NCI-H1417 (cell line): Measurements from ENCODE around the gene DDX56.

Source experiments
- DNase-seq, 3 experiments: peaks; one replicate each; lab custom pipeline; 2025; lab: John Stamatoyannopoulos, UW

Gene DDX56

GRCh38 chr7:44595934-44596635 lies 22.4 kb upstream of the DDX56 start:
- peak in 1 of 3 experiments; percentile 71 for DNase-seq

DNA sequence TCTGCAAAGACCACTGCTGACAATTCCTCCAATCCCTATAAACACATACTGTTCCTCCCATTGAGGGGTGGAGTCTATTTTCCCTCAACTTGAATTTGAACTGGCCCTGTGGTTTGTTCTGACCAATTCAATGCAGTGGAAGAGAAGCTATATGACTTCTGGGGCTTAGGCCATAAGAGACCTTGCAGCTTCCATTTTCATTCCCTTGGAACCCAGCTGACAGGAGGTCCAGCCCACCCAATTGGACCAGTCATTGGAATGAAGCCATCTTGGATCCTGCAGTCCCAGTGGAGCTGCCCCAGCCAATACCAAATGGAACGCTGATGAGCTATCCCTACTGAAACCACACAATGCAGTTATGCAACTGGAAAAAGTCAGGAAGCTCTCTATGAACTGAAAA lies 17.2 kb upstream of the DDX56 start:
- DNase-seq: no peak

DNA sequence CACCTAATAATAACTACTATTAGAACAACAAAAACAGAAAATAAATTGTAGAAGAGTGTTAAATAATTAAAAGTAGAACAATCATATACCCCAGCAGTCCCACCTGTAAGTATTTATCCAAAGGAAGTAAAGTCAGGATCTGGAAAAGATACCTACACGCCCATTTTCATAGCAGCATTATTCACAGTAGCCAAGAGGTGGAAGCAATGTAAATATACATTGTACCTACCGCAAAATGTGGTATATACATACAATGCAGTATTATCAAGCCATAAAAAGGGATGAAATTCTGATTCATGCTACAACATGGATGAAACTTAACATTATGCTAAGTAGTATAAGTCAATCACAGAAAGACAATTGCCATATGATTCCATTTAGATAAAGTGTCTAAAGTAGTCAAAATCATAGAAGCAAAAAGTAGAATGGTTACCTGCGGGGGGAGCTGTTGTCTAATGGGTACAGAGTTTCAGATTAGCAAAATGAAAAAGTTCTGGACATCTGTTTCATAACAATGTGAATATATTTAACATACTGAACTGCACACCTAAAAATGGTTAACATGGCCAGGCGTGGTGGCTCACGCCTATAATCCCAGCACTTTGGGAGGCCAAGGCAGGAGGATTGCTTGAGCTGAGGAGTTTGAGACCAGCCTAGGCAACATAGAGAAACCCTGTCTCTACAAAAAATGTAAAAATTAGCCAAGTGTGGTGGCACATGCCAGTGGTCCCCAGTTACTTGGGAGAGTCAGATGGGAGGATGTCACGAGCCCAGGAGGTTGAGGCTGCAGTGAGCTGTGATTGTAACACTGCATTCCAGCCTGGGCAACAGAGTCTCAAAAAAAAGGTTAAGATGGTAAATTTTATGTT lies 14.4 kb upstream of the DDX56 start:
- peak; percentile 17 to 79 (median 27) for DNase-seq

- DNase-seq: no peak
These were observed 9.6 kb upstream of the DDX56 start for GRCh38 chr7:44583146-44583865.

DNA sequence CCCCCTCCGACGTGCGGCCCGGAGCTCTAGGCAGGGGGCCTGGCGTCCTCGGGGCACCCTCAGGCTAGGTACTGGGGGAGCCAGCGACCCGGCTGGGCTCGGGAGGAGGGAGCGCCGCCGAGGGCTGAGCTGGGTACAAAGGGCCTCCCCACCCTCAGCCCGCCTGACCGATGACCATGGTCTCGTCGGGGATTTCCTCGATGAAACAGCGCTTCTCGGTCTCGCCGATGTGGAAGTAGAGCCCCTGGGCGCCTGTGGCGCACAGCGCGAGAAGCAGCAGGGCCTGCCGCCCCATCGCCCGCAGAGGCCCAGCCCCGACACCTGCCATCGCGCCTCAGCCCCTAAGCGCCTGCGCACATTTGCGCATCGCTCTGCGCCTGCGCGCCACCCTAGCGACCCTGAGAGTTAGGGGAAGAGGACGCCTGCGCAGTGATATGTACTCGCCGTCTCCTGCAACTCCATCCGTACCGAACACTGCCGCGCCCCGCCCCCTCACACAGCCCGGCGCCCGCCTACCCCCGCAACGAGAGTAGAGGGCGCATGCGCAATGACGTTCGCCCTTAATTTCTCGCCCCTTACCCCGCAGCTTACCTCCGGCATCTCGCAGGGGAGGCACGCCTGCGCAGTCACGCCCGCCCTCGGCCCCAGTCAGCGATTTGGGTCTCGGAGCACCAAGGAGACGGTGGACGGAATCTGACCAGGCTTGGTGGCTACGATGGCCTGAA lies 8.3 kb upstream of the DDX56 start, which contains the start of gene TMED4:
Gene TMED4, minus strand, starts transcription at position 353 of the 725 bp plus-strand sequence. Its CDS starts 25 bp downstream, at position 328.
- peak; percentile 98 to 100 (median 99) for DNase-seq

DNA sequence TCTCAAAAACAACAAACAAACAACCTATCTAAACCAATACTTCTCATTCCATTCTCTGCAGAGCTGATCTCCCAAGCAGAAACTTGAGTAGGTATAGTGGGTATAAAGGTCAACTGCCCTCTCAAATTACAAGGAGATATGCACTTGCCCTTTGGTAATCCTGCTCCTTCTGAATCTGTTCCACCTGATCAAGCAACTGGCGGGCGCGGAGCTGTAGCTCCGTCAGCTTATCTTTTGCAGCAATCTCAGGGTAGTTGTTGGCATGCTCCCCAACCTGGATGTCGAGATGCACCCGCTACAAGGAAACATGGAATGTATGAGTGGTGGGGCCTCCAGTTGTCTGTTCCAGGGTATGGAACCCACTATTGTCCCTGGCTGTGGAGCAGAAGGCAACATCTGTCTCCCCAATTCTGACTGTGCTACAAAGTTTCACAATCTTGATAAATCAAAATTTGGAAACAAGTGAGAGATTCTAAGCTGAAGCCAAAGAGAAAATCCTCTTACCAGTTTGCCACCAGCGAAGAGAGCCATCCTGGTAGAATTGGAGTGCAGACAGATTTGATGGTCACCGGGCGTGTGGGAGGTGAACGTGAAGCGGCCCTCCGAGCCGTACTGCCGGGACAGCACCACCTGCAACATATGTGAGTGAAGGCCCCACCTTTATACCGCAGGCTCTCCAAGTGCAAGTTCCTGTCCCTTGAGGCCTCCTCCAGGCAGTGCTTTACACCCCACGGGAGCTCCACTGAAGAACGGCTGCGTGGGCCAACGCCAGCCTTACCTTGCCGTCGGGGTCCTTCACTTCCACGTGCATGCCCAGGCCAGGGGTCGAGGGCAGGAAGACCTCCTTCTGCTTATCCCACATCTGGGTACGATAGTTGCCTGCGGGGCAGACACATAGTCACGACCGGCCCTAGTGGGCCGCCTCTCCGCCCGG lies 7.5 kb upstream of the DDX56 start:
- DNase-seq: peak in 1 of 3 experiments; percentile 13

GRCh38 chr7:44576228-44576627 lies 2.5 kb upstream of the DDX56 start:
- no peak for DNase-seq

- no peak for DNase-seq
These were observed 1.3 kb upstream of the DDX56 start for GRCh38 chr7:44575054-44575453.

- peak in 1 of 3 experiments; percentile 39 for DNase-seq
These were observed 672 bp upstream of the DDX56 start for GRCh38 chr7:44574287-44574872.

DNA sequence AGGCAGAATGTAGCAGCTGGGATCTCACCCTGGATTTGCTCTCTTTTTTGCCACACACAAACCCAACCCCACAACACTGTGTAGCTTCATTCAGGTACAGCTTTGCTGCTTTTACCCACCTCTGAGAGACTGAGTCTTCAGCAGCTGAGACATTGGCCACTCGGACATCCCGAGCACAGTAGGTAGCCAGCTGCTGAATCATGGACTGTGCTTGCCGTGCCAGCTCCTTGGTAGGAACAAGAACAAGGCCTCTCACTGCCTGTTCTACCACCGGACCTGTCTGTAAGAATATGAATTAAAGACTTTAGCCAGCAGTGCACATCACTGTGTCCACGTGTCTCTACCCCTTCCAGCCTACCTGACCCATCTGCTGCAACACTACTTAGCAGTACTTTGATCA lies 937 bp downstream of the DDX56 start:
- DNase-seq: no peak

DNA sequence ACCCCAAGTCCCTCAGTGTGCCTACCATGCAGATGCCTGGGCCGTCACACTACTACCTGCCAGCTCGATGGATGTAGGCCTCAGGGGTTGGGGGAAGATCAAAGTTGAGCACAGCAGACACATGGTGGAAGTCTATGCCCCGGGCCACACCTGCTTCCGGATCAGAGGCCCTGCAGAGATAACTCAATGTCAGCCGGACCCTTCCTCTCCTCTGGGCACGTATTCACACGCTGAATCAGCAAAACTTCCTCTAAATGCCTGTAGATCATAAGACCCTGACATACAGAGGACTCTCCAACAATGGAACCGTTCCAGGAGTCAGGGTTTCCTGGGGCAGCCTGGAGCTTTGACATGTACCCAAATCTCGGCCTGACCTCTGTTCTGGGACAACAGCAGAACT lies 3.7 kb downstream of the DDX56 start:
- DNase-seq: no peak

DNA sequence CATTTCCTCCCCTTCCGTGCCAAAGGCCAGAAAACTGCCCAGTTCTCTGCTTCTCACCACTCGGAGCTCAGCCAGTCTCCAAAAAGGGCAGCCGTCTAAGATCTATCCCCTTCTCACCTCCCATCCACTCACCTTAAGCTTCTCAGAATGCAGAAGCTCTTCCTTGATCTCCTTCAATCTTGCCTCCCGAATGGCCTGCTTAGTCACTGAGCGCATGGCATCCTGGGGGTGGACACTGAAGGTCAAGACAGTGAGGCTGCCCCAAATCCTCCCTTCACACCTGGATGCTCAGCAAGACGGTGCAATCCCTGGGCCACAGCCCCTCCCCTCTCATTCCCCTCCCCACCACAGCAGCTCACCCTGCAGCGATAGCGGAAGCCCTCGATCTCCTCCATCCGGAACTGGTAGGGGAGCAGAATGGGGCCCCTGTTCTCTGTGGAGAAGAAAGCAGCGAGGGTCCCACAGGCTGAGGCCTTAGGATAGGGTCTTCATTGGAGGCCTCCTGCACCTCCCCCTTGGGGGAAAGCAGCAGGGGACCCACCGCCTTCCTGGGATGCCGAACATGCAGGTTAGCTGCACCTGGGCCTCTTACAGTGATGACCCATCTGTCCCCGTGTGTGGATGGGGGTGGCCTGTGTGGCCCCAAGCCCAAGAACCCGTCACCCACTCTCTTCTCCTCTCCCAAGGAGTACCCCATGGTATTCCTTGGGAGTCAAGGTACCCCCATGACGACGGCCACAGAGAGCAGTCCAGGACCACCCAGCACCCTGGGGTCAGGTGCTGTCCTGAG lies 4.7 kb downstream of the DDX56 start:
- no peak for DNase-seq

DNA sequence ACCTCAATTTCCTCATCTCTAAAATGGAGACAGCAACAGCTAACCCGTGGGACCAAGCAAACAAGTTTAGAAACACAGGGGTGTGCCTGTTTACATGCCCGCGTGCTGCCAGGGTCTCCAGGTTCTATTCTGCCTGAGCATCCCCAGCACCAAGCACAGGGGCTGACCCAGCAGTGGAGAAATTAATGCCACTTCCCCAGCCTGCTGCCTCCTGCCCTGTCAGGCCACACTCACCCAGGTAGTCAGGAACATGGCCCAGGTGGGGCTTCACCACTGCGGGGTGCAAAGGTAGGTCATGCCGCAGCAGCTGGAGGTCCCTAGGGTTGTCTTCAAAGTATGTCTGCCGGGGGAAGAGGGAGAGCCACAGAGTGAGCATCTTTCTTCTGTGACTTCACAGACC lies 5.8 kb downstream of the DDX56 start:
- DNase-seq: no peak

GRCh38 chr7:44566680-44567079 lies 7.0 kb downstream of the DDX56 start:
- no peak for DNase-seq

- peak in 1 of 3 experiments; percentile 57 for DNase-seq
These were observed 7.7 kb downstream of the DDX56 start for GRCh38 chr7:44565795-44566559.

GRCh38 chr7:44565097-44565794 lies 8.5 kb downstream of the DDX56 start:
- DNase-seq: peak; percentile 21 to 69 (median 45)

GRCh38 chr7:44564606-44565005 lies 9.1 kb downstream of the DDX56 start:
- DNase-seq: no peak

GRCh38 chr7:44563171-44563679 lies 10.5 kb downstream of the DDX56 start:
- DNase-seq: no peak
